HCT116 (cell line): ENCODE data around the gene ANKRD10. TPM values are rescaled to one million over a fixed set of nuclear protein-coding genes. Genes with fewer than 3 reads are reported as not detected.

Experiments
- ATAC-seq: fragments of 200-7000 bp; cut with Tn5 transposase; 2 replicates; pipeline ENCODE4 v1.9.1; 2020; ENCODE audit warnings: mild to moderate bottlenecking, moderate library complexity
- BruUV-seq: library from RNA; stranded (reverse); fragments of 400-500 nt; replicated peaks from 2 replicates; lab custom pipeline; 2021; lab: Mats Ljungman, UMichigan
- CTCF ChIA-PET: fragments of 300-600 bp; sonication (Branson Sonifier 250); formaldehyde crosslinking; loops from one replicate; lab custom pipeline; 2021; ENCODE audit warnings: antibody characterized with exemption; lab: Charles Lee
- POLR2A ChIA-PET: fragments of 300-600, 350-600 bp; sonication (Branson Sonifier 250); formaldehyde crosslinking; loops from one replicate; lab custom pipeline; 2021; ENCODE audit warnings: antibody characterized with exemption; lab: Charles Lee
- RAD21 ChIA-PET, 2 experiments: fragments of 300-600 bp; sonication (Branson Sonifier 250); formaldehyde crosslinking; loops; one replicate each; lab custom pipeline; 2023; ENCODE audit warnings: low total read pairs in 2 of 2; ENCODE audit not compliant: uncharacterized antibody in 2 of 2, unreplicated experiment in 2 of 2, low non-redundant PET in 1 of 2; lab: Charles Lee
- DNase-seq: peaks from one replicate; pipeline ENCODE4 v3.0.0-alpha.2; 2010; ENCODE audit warnings: low read depth, low spot score
- H2AFZ ChIP-seq: fragments of 200-600 bp; shearing (Covaris generic), sonication (generic); 2 replicates; pipeline ENCODE4 v1.6.1; 2017; ENCODE audit warnings: low read depth, mixed run types, mixed read lengths, antibody characterized with exemption, low read length; ENCODE audit not compliant: poor library complexity, severe bottlenecking
- H3K27ac ChIP-seq: 2 replicates; pipeline ENCODE4 v1.5.1; 2012; ENCODE audit warnings: low read depth, low read length
- H3K27me3 ChIP-seq: fragments of 200-600 bp; sonication (generic); 2 replicates; pipeline ENCODE4 v1.6.1; 2016; ENCODE audit warnings: mixed run types, low read length, mixed read lengths; ENCODE audit not compliant: insufficient read depth
- H3K36me3 ChIP-seq, 2 experiments: fragments of 200-500 bp in 1 of 2; fragments of 200-600 bp in 1 of 2; sonication (Bioruptor generic) in 1 of 2; sonication (generic) in 1 of 2; 2 replicates each; pipeline versions ENCODE4 v1.5.1 to v1.6.1; 2014 to 2016; ENCODE audit warnings: low read length in 2 of 2, inconsistent platforms in 1 of 2, mixed read lengths in 1 of 2, mixed run types in 1 of 2; ENCODE audit not compliant: insufficient read depth in 2 of 2, control insufficient read depth in 1 of 2
- H3K4me1 ChIP-seq, 2 experiments: fragments of 200-600 bp in 1 of 2; sonication (generic) in 1 of 2; 2 replicates each; pipeline versions ENCODE4 v1.5.1 to v1.6.1; 2012 to 2017; ENCODE audit warnings: low read length in 2 of 2, inconsistent platforms in 1 of 2, mild to moderate bottlenecking in 1 of 2, mixed read lengths in 1 of 2, mixed run types in 1 of 2, moderate library complexity in 1 of 2; ENCODE audit not compliant: insufficient read depth in 2 of 2, control insufficient read depth in 1 of 2
- H3K4me2 ChIP-seq: fragments of 200-600 bp; sonication (generic); 2 replicates; pipeline ENCODE4 v1.6.1; 2017; ENCODE audit warnings: mixed run types, low read length, mixed read lengths
- H3K4me3 ChIP-seq, 2 experiments: fragments of 200-600 bp in 1 of 2; sonication (generic) in 1 of 2; replicated peaks in 1 of 2; 2 replicates each; pipeline ENCODE4 v1.5.1; 2011 to 2016; ENCODE audit warnings: low read length in 2 of 2, control low read depth in 1 of 2, low read depth in 1 of 2, mild to moderate bottlenecking in 1 of 2, mixed read lengths in 1 of 2, mixed run types in 1 of 2
- H3K79me2 ChIP-seq: fragments of 200-600 bp; sonication (generic); 2 replicates; pipeline ENCODE4 v1.6.1; 2017; ENCODE audit warnings: mild to moderate bottlenecking, mixed run types, low read length, moderate library complexity, mixed read lengths; ENCODE audit not compliant: insufficient read depth
- H3K9ac ChIP-seq: fragments of 200-600 bp; sonication (generic); 2 replicates; pipeline ENCODE4 v1.6.1; 2016; ENCODE audit warnings: low read length, mixed read lengths
- H3K9me2 ChIP-seq: fragments of 200-600 bp; sonication (generic), shearing (Covaris generic); 2 replicates; pipeline ENCODE4 v1.6.1; 2017; ENCODE audit warnings: mixed run types, mild to moderate bottlenecking, moderate library complexity; ENCODE audit not compliant: insufficient read depth
- H3K9me3 ChIP-seq, 2 experiments: fragments of 200-500 bp in 1 of 2; fragments of 200-600 bp in 1 of 2; sonication (Bioruptor generic) in 1 of 2; sonication (generic) in 1 of 2; 2 replicates each; pipeline ENCODE4 v1.6.1; 2014 to 2017; ENCODE audit warnings: low read length in 2 of 2, mixed read lengths in 2 of 2, inconsistent platforms in 1 of 2, low read depth in 1 of 2, mild to moderate bottlenecking in 1 of 2, mixed run types in 1 of 2, moderate library complexity in 1 of 2; ENCODE audit not compliant: control insufficient read depth in 1 of 2, insufficient read depth in 1 of 2
- H4K20me1 ChIP-seq: fragments of 200-600 bp; sonication (generic), shearing (Covaris generic); 2 replicates; pipeline ENCODE4 v1.6.1; 2017; ENCODE audit warnings: mixed run types, mild to moderate bottlenecking, moderate library complexity; ENCODE audit not compliant: insufficient read depth
- CBX3 ChIP-seq: IDR thresholded peaks from 2 replicates; pipeline ENCODE4 v1.6.1; 2012; ENCODE audit warnings: low read depth
- CEBPB ChIP-seq: IDR thresholded peaks from 2 replicates; pipeline ENCODE4 v1.6.1; 2012; ENCODE audit warnings: low read depth
- CTCF ChIP-seq, 3 experiments: fragments of 200-600 bp in 1 of 3; sonication (generic) in 1 of 3; IDR thresholded peaks in 2 of 3; conservative IDR thresholded peaks in 1 of 3; 2 replicates each; pipeline ENCODE4 v1.5.1; 2012 to 2017; ENCODE audit warnings: low read depth in 2 of 3, low read length in 2 of 3, antibody characterized with exemption in 1 of 3, borderline replicate concordance in 1 of 3, control low read depth in 1 of 3, mild to moderate bottlenecking in 1 of 3, mixed read lengths in 1 of 3, mixed run types in 1 of 3, moderate library complexity in 1 of 3; ENCODE audit not compliant: insufficient read depth in 1 of 3
- EGR1 ChIP-seq: IDR thresholded peaks from 2 replicates; pipeline ENCODE4 v1.6.1; 2012; ENCODE audit warnings: low read depth
- ELF1 ChIP-seq: IDR thresholded peaks from 2 replicates; pipeline ENCODE4 v1.6.1; 2012; ENCODE audit warnings: low read depth, borderline replicate concordance
- EZH2phosphoT487 ChIP-seq: fragments of 200-600 bp; IDR thresholded peaks from 2 replicates; pipeline ENCODE4 v1.6.1; 2018; ENCODE audit warnings: antibody characterized with exemption, borderline replicate concordance
- FOSL1 ChIP-seq: IDR thresholded peaks from 2 replicates; pipeline ENCODE4 v1.6.1; 2012; ENCODE audit warnings: low read depth
- POLR2A ChIP-seq: IDR thresholded peaks from 2 replicates; pipeline ENCODE4 v1.7.0; 2011; ENCODE audit warnings: borderline replicate concordance; ENCODE audit not compliant: insufficient read depth, insufficient read length; ENCODE audit errors: extremely low read depth
- POLR2AphosphoS5 ChIP-seq: IDR thresholded peaks from 2 replicates; pipeline ENCODE4 v1.6.1; 2011; ENCODE audit warnings: mild to moderate bottlenecking, low read depth, low read length, moderate library complexity
- REST ChIP-seq: IDR thresholded peaks from 2 replicates; pipeline ENCODE4 v1.6.1; 2012; ENCODE audit warnings: low read depth
- SIN3A ChIP-seq: IDR thresholded peaks from 2 replicates; pipeline ENCODE4 v1.6.1; 2012; ENCODE audit warnings: low read depth
- SP1 ChIP-seq: IDR thresholded peaks from 2 replicates; pipeline ENCODE4 v1.6.1; 2012; ENCODE audit warnings: low read depth
- ZFX ChIP-seq: fragments of 450-650 bp; IDR thresholded peaks from 2 replicates; pipeline ENCODE4 v1.6.1; 2017
- ZNF274 ChIP-seq: fragments of 200-500 bp; sonication (Bioruptor generic); IDR thresholded peaks from 2 replicates; pipeline ENCODE4 v1.6.1; 2014; ENCODE audit warnings: mild to moderate bottlenecking, low read depth, low read length, inconsistent platforms
- intact Hi-C: fragments of 100-400 bp; cut with micrococcal nuclease; formaldehyde crosslinking; loops from 2 replicates; pipeline ENCODE4 v1.10.0; 2022
- total RNA-seq: library from RNA; stranded (reverse); gene quantifications from one replicate; pipeline ENCODE4 v1.2.1, GENCODE V29; 2021; ENCODE audit not compliant: unreplicated experiment

ANKRD10 gene
- total RNA-seq, 1 experiment from 2014 or later: 173 TPM

GRCh38 chr13:110893571-110893970 is 21.3 kb downstream of the ANKRD10 start:
- no TSS peak for BruUV-seq
- H3K4me1 ChIP-seq: peaks cover 0 to 19% of the 10 kb centered on the region in 2 experiments; a peak in 2 of 4 replicates
- TF ChIP-seq EZH2phosphoT487 (no peak), SP1 (no peak), CBX3 (no peak)
- H3K36me3 ChIP-seq: peaks cover 19 to 59% of the 10 kb centered on the region in 2 experiments
- intact Hi-C loops: no loop called here
- H3K9me3 ChIP-seq: no peaks in the 10 kb centered on the region
- no peak overlapping the region for H3K4me3 ChIP-seq
- H3K4me2 ChIP-seq: no peak overlapping the region
- H4K20me1 ChIP-seq: peaks cover 65% of the 10 kb centered on the region
- RAD21 ChIA-PET: no interaction called here
- POLR2A ChIA-PET: no interaction called here
- H3K9me2 ChIP-seq: no peaks in the 10 kb centered on the region
- no peak for DNase-seq
- H3K27me3 ChIP-seq: no peaks in the 10 kb centered on the region
- no peak overlapping the region for H3K9ac ChIP-seq
- H2AFZ ChIP-seq: no peak overlapping the region
- no peak overlapping the region for H3K27ac ChIP-seq
- CTCF ChIA-PET: no interaction called here
- no peak for ATAC-seq
- H3K79me2 ChIP-seq: peaks cover 59% of the 10 kb centered on the region

GRCh38 chr13:110890279-110891165 is 24.3 kb downstream of the ANKRD10 start:
- Histone ChIP-seq H3K9ac (no peak overlapping the region), H3K4me1 (peaks cover 0 to 37% of the 10 kb centered on the region in 2 experiments; a peak in 2 of 4 replicates), H3K9me3 (no peaks in the 10 kb centered on the region), H3K27ac (no peak overlapping the region), H3K27me3 (no peaks in the 10 kb centered on the region), H3K4me2 (no peak overlapping the region), H3K4me3 (no peak overlapping the region), H4K20me1 (peaks cover 37% of the 10 kb centered on the region), H3K36me3 (peaks cover 15 to 36% of the 10 kb centered on the region in 2 experiments), H3K9me2 (no peaks in the 10 kb centered on the region), H2AFZ (no peak overlapping the region), H3K79me2 (peaks cover 29% of the 10 kb centered on the region)
- ChIA-PET POLR2A (no interaction called here), RAD21 (no interaction called here), CTCF (no interaction called here)
- ATAC-seq (no peak), DNase-seq (no peak)
- BruUV-seq: no TSS peak
- intact Hi-C loops: no loop called here
- TF ChIP-seq CEBPB (no peak), ZFX (no peak), POLR2AphosphoS5 (no peak), SIN3A (no peak), REST (no peak), ELF1 (no peak), CTCF (IDR thresholded peaks at IDR 0.05 in 2 of 3, conservative IDR thresholded peaks at IDR 0.05 in 1 of 3; ENCODE audit: borderline replicate concordance in 1 of 3, insufficient read depth in 1 of 3, low read depth in 2 of 3, low read length in 2 of 3) (no peak), POLR2A (no peak), EGR1 (no peak), FOSL1 (no peak), ZNF274 (no peak), CBX3 (no peak)
